HG03066 (cell line): ENCODE measurements around the gene FHIP1B.
"Not testable (repeated sequence)": the region's sequence is repeated elsewhere in the genome, so short reads cannot be mapped to it uniquely, and the experiment has no call there.

ENCODE experiments used
- ATAC-seq: cut with Tn5 transposase; IDR thresholded peaks from one replicate; pipeline ENCODE4 v1.9.1; 2021; ENCODE audit warnings: low read depth; ENCODE audit not compliant: unreplicated experiment

Gene FHIP1B

DNA sequence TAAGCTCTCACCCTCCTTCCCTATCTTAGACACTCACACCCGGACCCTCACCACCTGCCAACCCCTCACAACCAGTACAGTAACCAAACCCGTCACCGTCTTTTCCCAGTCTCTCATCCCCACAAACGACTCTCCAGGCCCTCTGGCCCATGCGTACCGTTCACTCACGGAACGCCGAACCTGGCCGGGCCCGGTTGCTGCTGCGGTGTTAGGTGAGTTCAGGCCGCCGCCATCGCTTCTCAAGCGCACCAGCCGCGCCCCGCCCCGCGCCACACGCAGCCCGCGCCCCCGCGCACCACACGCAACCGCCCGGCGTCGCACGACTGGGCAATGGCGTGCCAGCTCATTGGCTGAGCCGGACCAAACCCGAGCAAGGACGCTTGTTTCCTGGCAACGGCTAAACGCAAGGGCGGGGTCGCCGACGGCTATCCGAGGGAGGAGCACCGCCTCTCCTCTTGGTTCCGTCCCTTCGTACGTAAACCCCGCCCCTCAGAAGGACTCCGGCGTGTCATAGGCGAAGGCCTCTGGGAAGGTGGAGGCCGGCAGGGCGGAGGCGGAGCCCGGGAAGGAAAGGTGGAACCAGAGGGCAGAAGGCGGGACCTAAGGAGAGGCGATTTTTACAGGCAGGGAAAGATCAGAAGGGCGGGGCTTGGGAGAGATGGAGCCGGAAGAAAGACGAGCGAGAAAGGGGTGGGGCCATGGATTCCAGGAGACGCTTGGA, at the start of gene FHIP1B:
Gene FHIP1B, minus strand, starts transcription at position 250 of the 721 bp plus-strand sequence. CDS start 10,120 bp downstream, outside the sequence.
- peak; percentile 90 for ATAC-seq

DNA sequence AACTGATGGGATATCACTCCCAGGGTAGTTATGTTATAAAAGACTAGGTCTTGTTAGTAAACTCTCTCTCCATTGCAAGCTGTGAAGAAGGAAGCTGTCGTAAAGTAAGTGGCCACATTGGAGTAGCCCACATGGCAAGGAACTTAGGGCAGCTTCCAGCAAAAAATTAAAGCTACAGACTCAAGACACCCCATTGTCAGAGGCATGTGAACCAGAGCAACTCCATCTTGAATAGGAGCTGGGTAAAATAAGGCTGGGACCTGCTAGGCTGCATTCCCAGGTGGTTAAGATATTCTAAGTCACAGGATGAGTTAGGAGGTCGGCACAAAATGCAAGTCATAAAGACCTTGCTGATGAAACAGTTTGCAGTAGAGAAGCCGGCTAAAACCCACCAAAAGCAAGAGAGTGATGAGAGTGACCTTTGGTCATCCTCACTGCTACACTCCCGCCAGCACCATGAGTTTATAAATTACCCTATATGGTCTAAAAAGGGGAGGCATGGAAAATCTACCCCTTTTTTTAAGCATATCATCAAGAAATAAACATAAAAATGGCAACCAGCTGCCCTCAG, 49.1 kb upstream of the FHIP1B start:
- no peak for ATAC-seq

DNA sequence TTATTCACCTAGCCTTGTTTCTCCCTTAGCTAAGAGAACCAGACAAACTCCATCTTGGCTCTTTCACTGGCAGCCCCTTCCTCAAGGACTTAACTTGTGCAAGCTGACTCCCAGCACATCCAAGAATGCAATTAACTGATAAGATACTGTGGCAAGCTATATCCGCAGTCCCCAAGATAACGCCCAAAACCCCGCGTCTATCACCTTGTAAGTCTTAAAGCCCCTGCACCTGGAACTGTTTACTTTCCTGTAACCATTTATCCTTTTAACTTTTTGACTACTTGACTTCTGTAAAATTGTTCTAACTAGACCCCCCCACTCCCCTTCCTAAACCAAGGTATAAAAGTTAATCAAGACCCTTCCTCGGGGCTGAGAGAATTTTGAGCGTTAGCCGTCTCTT, 46.4 kb upstream of the FHIP1B start:
- not testable (repeated sequence) for ATAC-seq

- ATAC-seq: no peak
Observed at GRCh38 chr11:6273188-6273587, 38.8 kb upstream of the FHIP1B start.

DNA sequence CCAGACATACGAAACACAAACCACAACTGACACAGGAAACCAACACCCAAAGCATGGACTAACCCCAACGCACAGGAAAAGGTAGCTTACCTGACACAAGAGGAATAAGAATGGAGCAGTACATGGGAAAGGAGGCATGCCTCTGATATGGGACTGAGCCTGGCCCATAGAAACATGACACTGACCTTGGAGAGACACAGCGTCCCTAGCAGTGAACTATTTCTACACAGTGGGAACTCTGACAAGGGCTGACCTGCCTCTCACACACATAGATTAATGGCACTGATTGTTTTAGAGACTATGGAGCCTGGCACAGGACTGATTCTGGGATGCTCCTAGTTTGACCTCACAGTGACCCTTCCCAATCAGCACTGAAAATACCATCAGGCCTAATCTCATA, 37.2 kb upstream of the FHIP1B start:
- no peak for ATAC-seq

GRCh38 chr11:6270584-6271246, 36.3 kb upstream of the FHIP1B start:
- no peak for ATAC-seq

DNA sequence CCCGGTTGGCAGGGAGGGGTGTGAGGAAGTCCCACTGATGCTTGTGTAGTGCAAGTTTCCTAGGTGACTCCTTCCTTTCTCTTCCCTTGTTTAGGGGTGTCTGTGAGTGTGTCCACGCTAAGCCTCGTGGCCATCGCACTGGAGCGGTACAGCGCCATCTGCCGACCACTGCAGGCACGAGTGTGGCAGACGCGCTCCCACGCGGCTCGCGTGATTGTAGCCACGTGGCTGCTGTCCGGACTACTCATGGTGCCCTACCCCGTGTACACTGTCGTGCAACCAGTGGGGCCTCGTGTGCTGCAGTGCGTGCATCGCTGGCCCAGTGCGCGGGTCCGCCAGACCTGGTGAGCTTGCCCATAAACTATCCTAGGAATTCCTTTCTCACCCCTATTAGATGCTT, 35.6 kb upstream of the FHIP1B start:
- no peak for ATAC-seq

- ATAC-seq: no peak
Observed at GRCh38 chr11:6268820-6269219, 34.4 kb upstream of the FHIP1B start.

- no peak for ATAC-seq
Observed at GRCh38 chr11:6263662-6264061, 29.2 kb upstream of the FHIP1B start.

GRCh38 chr11:6260207-6260726, 25.8 kb upstream of the FHIP1B start:
- ATAC-seq: no peak

GRCh38 chr11:6258571-6259081, 24.2 kb upstream of the FHIP1B start:
- no peak for ATAC-seq

DNA sequence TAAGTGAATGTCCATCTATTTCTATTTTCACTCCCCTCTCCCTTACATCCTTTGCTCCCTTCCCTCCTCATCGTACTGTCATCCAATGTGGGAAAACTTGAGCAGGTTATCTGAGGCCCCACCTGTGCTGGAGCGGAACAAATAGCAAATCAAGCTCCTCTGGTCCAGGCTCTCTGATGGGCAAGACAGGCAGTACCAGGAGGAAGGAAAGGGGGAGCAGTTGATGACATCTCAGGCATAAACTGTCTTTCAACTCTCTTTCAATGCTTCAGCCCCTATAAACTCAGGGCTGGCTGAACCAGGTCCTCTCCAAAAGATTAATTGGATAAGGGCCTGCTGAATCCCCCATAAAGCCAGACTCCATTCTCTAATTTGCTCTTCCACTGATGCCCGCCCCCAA, 23.7 kb upstream of the FHIP1B start:
- ATAC-seq: no peak

GRCh38 chr11:6253197-6253596, 18.8 kb upstream of the FHIP1B start:
- ATAC-seq: no peak

DNA sequence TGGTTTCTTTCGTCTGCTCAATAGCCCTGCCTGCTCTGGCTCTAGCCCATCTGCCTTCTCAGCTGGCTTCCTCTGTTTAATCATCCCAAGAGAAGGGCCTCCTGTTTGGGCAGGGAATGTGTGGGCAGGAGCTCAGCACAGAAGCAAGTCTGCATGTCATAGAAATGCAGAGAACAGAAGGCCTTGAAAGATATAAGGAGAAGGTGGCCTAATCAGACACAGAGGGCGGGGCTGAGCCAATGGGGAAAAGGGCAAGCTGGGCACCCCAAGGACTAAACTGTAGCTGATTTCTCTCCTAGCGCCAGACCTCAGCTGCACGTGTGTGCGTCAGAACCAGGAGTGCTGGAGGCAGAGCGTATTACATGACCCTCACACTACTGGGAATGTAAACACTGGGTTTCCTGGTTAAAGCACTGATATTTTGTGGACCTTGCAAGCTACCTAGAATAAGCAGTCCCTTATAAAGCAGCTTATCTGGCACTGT, 17.6 kb upstream of the FHIP1B start:
- ATAC-seq: no peak

GRCh38 chr11:6251120-6251733, 16.8 kb upstream of the FHIP1B start:
- ATAC-seq: peak; percentile 66

GRCh38 chr11:6249770-6250555, 15.5 kb upstream of the FHIP1B start:
- ATAC-seq: no peak

DNA sequence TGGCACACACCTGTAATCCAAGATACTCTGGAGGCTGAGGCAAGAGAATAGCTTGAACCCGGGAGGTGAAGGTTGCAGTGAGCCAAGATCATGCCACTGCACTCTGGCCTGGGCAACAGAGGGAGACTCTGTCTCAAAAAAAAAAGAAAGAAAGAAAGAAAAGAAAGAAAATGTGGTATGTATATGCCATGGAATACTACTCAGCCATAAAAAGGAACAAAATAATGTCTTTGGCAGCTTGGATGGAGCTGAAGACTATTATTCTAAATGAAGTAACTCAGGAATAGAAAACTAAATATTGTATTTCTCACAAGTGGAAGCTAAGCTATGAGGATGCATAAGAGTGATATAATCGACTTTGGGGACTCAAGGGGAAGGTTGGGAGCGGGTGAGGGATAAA, 14.5 kb upstream of the FHIP1B start:
- not testable (repeated sequence) for ATAC-seq

DNA sequence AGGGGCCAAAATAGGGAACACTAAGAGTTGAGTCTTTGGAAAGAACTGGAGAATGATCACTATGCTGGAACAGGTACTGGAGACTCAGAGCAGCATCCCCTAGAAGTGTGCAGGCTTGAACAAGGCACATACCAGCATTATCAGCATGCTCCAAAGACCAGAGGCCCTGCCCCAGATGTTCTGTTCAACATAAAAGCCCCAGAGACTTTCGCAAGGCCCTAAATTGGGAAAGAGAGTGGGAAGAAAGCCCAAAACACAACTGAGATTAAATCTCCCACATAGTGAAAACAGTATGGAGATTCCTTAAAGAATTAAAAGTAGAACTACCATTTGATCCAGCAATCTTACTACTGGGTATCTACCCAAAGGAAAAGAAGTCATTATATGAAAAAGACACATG, 13.8 kb upstream of the FHIP1B start:
- ATAC-seq: no peak

DNA sequence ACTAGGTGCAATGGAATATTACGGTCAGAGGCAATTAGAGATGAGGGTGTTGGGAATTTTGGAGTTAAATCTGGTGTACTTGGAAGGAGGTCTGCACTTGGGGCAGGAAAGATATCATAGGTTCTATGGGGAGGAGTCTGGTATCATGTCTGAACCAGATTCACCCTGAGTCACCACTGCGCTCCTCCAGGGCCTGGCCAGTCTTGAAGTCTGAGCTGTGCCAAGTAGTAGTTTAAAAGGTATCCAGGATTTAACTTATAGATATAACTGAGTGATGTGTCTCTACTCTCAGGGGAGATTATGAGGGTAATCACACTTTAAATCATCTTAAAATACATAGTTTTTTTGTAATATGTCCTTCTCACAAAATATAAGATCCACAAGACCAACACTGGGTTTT, 11.1 kb upstream of the FHIP1B start:
- no peak for ATAC-seq

- ATAC-seq: no peak
Observed at GRCh38 chr11:6241316-6241715, 6.9 kb upstream of the FHIP1B start.
